HAP-1 (cell line): ENCODE measurements around the gene NUMBL.
A peak's percentile ranks its signal among the peaks of the same experiment; 100 is the strongest.
"Not testable (repeated sequence)": the region's sequence is repeated elsewhere in the genome, so short reads cannot be mapped to it uniquely, and the experiment has no call there.

Experiments
- DNase-seq, 2 experiments: peaks; one replicate each; pipeline ENCODE4 v3.0.0-alpha.2; 2016 to 2020; ENCODE audit warnings: low spot score in 2 of 2
- H3K27me3 ChIP-seq: fragments of 250-450 bp; sonication (Bioruptor Pico); 2 replicates; pipeline ENCODE4 v1.5.1; 2020; ENCODE audit warnings: low read depth, mild to moderate bottlenecking, moderate library complexity
- H3K36me3 ChIP-seq: fragments of 250-450 bp; sonication (Bioruptor Pico); replicated peaks from 2 replicates; pipeline ENCODE4 v1.5.1; 2020; ENCODE audit warnings: mild to moderate bottlenecking
- H3K4me1 ChIP-seq: fragments of 250-450 bp; sonication (Bioruptor Pico); 2 replicates; pipeline ENCODE4 v1.5.1; 2020; ENCODE audit warnings: mild to moderate bottlenecking
- H3K4me3 ChIP-seq: fragments of 250-450 bp; sonication (Bioruptor Pico); 2 replicates; pipeline ENCODE4 v1.5.1; 2020; ENCODE audit warnings: mild to moderate bottlenecking, moderate library complexity
- H3K9me3 ChIP-seq: fragments of 250-450 bp; sonication (Bioruptor Pico); 2 replicates; pipeline ENCODE4 v1.5.1; 2020; ENCODE audit warnings: mild to moderate bottlenecking, moderate library complexity
- in situ Hi-C: fragments of 300-500 bp; cut with MboI; formaldehyde crosslinking; loops from 3 replicates; pipeline ENCODE4 v1.14.3; 2020; ENCODE audit warnings: low sequenced_read_pairs, inconsistent platforms, mixed read lengths

The NUMBL gene

GRCh38 chr19:40630571-40631160 lies 59.8 kb downstream of the NUMBL start:
- peaks cover 2% of the 10 kb centered on the region; the same call in 1 of the 2 replicates for H3K27me3 ChIP-seq
- H3K4me3 ChIP-seq: no peak overlapping the region
- in situ Hi-C loops: loop anchor here (10.0 kb wide), 1 partner anchor 326 kb away; no protein-coding TSS in a partner anchor
- H3K9me3 ChIP-seq: no peaks in the 10 kb centered on the region
- no peaks in the 10 kb centered on the region for H3K4me1 ChIP-seq
- peaks cover 4% of the 10 kb centered on the region for H3K36me3 ChIP-seq
- no peak for DNase-seq

DNA sequence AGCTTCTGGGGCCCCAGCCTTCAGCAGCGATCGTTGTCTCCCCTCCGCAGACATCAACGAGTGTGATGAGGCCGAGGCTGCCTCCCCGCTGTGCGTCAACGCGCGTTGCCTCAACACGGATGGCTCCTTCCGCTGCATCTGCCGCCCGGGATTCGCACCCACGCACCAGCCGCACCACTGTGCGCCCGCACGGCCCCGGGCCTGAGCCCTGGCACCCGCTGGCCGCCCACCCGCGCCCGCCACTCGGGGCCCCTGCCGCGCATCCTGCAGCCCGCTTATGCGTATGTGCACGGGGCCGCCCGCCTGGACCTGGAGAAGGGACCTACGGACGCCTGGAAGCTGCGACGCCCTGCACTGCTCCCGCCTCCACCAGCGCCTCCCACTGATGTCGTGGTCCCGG lies 61.1 kb downstream of the NUMBL start:
- H3K4me3 ChIP-seq: no peak overlapping the region
- no peaks in the 10 kb centered on the region for H3K27me3 ChIP-seq
- DNase-seq: no peak
- H3K9me3 ChIP-seq: no peaks in the 10 kb centered on the region
- in situ Hi-C loops: no loop called here
- H3K4me1 ChIP-seq: no peaks in the 10 kb centered on the region
- peaks cover 8% of the 10 kb centered on the region for H3K36me3 ChIP-seq

DNA sequence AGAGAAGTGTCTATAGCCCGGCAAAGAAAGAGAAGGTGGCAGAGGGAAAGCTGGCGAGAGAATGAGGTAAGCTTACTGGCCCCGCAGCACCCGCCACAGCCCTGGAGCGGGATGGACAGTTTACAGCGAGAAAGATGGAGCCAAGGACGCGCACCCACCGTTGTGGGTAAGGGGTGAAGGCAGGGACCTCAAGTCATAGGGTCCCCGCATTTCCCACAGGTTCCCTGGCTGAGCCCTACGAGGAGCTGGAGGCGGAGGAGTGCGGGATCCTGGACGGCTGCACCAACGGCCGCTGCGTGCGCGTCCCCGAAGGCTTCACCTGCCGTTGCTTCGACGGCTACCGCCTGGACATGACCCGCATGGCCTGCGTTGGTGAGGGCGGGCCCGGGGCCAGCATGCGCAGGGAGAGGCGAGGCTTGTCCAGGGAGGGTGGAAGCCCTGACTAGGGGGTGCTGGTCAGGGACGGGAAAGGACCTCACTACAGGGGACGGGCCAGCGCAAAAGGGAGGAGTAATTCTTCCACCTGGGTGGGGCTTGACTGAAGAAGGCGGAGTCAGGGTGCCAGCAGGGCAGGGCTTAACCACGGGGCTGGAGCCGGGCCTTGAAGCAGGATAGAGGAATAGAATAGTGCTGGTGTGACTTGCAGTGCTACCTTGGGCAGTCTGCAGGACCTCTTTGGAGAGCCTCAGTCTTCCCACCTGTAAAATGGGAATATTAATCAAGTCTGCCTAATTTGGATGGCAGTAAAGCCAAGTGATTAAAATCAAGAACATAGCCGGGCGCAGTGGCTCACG lies 62.8 kb downstream of the NUMBL start:
- H3K9me3 ChIP-seq: no peaks in the 10 kb centered on the region
- in situ Hi-C loops: no loop called here

DNA sequence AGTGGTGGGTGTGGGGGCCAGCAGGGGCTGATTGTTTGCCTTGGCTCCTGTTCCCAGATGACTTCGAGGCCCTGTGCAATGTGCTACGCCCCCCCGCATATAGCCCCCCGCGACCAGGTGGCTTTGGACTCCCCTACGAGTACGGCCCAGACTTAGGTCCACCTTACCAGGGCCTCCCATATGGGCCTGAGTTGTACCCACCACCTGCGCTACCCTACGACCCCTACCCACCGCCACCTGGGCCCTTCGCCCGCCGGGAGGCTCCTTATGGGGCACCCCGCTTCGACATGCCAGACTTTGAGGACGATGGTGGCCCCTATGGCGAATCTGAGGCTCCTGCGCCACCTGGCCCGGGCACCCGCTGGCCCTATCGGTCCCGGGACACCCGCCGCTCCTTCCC lies 63.5 kb downstream of the NUMBL start:
- H3K9me3 ChIP-seq: no peaks in the 10 kb centered on the region
- H3K36me3 ChIP-seq: peaks cover 14% of the 10 kb centered on the region
- peaks cover 3% of the 10 kb centered on the region; the same call in 1 of the 2 replicates for H3K4me1 ChIP-seq
- in situ Hi-C loops: no loop called here
- DNase-seq: no peak
- H3K4me3 ChIP-seq: no peak overlapping the region
- no peaks in the 10 kb centered on the region for H3K27me3 ChIP-seq

More for the DNA sequence above, 62.8 kb downstream of the NUMBL start:
- no peak overlapping the region for H3K4me3 ChIP-seq
- no peaks in the 10 kb centered on the region for H3K27me3 ChIP-seq
- H3K36me3 ChIP-seq: peaks cover 8% of the 10 kb centered on the region
- peaks cover 3% of the 10 kb centered on the region; the same call in 1 of the 2 replicates for H3K4me1 ChIP-seq
- no peak for DNase-seq

DNA sequence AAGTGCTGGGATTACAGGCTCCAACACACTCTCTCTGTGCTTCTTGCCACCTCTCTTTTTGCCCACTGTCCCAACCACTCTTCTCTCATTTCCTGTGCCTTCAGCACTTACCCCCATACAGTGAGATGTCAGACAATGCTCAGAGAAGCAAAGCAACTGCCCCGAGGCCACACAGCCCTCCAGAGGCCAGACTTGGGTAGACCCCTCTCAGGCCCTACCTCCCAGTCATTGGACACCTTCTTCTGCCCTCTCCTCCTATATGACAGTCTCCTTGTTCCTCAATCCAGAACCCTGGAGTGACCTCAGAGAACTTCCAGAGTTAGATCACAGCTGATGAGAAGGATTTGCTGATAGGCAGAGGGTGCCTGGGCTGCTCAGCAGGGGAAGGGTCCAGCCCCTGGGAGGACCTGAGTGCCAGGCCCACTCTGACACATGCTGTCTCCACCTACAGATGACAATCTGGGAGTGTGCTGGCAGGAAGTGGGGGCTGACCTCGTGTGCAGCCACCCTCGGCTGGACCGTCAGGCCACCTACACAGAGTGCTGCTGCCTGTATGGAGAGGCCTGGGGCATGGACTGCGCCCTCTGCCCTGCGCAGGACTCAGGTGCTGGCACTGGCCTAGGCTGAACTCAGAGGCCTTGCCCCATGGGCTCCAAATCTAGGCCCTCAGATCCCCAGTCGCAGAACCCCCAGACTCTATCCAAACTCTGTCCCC lies 64.9 kb downstream of the NUMBL start:
- Histone ChIP-seq H3K27me3 (no peaks in the 10 kb centered on the region), H3K36me3 (peaks cover 20% of the 10 kb centered on the region), H3K4me1 (peaks cover 3% of the 10 kb centered on the region; the same call in 1 of the 2 replicates), H3K4me3 (no peak overlapping the region), H3K9me3 (no peaks in the 10 kb centered on the region)
- in situ Hi-C loops: no loop called here
- no peak for DNase-seq

GRCh38 chr19:40624369-40625153 lies 65.9 kb downstream of the NUMBL start:
- H3K4me3 ChIP-seq, H3K9me3 ChIP-seq, DNase-seq, H3K4me1 ChIP-seq, in situ Hi-C loops, H3K27me3 ChIP-seq: not testable (repeated sequence)
- peaks cover 24% of the 10 kb centered on the region for H3K36me3 ChIP-seq

GRCh38 chr19:40623403-40624251 lies 66.8 kb downstream of the NUMBL start:
- peak; percentile 88 to 97 for DNase-seq
- peaks cover 28% of the 10 kb centered on the region for H3K36me3 ChIP-seq
- in situ Hi-C loops: no loop called here
- no peak overlapping the region for H3K4me3 ChIP-seq
- H3K4me1 ChIP-seq: peaks cover 3% of the 10 kb centered on the region; the same call in 1 of the 2 replicates
- H3K27me3 ChIP-seq: no peaks in the 10 kb centered on the region
- H3K9me3 ChIP-seq: no peaks in the 10 kb centered on the region

- Histone ChIP-seq H3K4me3 (no peak overlapping the region), H3K36me3 (peaks cover 28% of the 10 kb centered on the region), H3K9me3 (no peaks in the 10 kb centered on the region), H3K4me1 (peaks cover 3% of the 10 kb centered on the region; the same call in 1 of the 2 replicates), H3K27me3 (no peaks in the 10 kb centered on the region)
- no peak for DNase-seq
- in situ Hi-C loops: no loop called here
Measured at GRCh38 chr19:40622773-40623075, 67.7 kb downstream of the NUMBL start.

- Histone ChIP-seq H3K36me3 (peaks cover 28% of the 10 kb centered on the region), H3K9me3 (no peaks in the 10 kb centered on the region), H3K4me3 (no peak overlapping the region), H3K27me3 (no peaks in the 10 kb centered on the region), H3K4me1 (peaks cover 3% of the 10 kb centered on the region; the same call in 1 of the 2 replicates)
- DNase-seq: no peak
- in situ Hi-C loops: no loop called here
Measured at GRCh38 chr19:40621966-40622772, 68.3 kb downstream of the NUMBL start.

- no peak overlapping the region for H3K4me3 ChIP-seq
- no peaks in the 10 kb centered on the region for H3K27me3 ChIP-seq
- H3K36me3 ChIP-seq: peaks cover 28% of the 10 kb centered on the region
- no peak for DNase-seq
- no peaks in the 10 kb centered on the region for H3K9me3 ChIP-seq
- H3K4me1 ChIP-seq: peaks cover 3% of the 10 kb centered on the region; the same call in 1 of the 2 replicates
- in situ Hi-C loops: no loop called here
Measured at GRCh38 chr19:40621283-40621682, 69.2 kb downstream of the NUMBL start.

DNA sequence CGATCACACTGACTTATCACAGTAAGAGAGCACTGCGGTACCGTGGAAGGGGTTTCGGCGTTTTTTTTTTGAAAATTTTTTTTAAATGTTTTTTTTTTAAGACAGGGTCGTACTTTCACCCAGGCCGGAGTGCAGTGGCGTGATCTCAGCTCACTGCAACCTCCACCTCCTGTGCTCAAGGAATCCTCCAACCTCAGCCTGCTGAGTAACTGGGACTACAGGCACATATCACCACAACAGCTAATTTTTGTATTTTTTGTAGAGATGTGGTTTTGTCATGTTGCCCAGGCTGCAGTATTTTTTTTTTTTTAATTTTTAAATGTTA lies 70.3 kb downstream of the NUMBL start:
- no peak overlapping the region for H3K4me3 ChIP-seq
- H3K4me1 ChIP-seq: peaks cover 3% of the 10 kb centered on the region; the same call in 1 of the 2 replicates
- peaks cover 24% of the 10 kb centered on the region for H3K36me3 ChIP-seq
- no peaks in the 10 kb centered on the region for H3K9me3 ChIP-seq
- in situ Hi-C loops: no loop called here
- no peaks in the 10 kb centered on the region for H3K27me3 ChIP-seq
- DNase-seq: no peak
